Activated T-cell treated with anti-CD3 and anti-CD28 coated beads for 1 hour (primary cell): Measurements from ENCODE around the gene KLHL1.
"Not testable (repeated sequence)": the region's sequence is repeated elsewhere in the genome, so short reads cannot be mapped to it uniquely, and the experiment has no call there.

Experiments used
- DNase-seq: peaks from one replicate; pipeline ENCODE4 v3.0.0-alpha.2; 2020; ENCODE audit warnings: low read depth

Gene KLHL1, protein sequence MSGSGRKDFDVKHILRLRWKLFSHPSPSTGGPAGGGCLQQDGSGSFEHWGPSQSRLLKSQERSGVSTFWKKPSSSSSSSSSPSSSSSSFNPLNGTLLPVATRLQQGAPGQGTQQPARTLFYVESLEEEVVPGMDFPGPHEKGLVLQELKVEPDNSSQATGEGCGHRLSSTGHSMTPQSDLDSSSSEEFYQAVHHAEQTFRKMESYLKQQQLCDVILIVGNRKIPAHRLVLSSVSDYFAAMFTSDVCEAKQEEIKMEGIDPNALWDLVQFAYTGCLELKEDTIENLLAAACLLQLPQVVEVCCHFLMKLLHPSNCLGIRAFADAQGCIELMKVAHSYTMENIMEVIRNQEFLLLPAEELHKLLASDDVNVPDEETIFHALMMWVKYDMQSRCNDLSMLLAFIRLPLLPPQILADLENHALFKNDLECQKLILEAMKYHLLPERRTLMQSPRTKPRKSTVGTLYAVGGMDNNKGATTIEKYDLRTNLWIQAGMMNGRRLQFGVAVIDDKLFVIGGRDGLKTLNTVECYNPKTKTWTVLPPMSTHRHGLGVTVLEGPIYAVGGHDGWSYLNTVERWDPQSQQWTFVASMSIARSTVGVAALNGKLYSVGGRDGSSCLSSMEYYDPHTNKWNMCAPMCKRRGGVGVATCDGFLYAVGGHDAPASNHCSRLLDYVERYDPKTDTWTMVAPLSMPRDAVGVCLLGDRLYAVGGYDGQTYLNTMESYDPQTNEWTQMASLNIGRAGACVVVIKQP

DNA sequence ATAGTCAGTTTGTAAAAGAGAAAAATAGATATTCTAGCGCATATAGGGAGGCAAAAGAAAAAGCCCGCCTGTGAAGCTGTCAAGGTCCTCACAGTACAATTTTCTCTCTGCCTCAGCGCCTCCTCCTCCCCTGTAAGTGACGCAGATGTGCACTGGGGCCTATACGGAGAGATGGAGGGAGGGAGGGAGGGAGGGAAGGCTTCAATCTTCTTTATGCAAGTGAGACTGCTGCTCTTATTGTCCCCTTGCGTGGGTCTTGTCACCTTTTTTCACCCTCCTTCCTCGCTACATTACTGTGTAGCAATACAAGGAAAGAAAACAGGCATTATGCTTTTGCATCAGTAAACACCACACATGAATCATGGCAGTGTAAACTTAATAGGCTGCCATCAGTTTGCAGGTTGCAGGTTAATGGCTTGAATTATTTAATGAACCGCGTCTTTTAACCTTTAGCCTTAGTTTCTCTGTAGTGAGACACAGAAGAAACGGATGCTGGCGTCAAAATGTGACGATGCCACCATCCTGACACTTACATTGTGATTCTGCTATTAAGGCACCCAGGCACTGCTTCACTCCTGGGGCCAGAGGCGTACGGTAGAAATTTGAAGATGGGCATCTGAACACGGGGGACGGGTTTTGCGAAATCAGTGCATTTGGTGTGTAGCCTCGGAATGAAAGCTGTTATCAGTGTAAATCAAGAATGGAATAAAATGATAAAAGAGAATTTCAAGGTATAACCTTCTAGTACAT is at the start of gene KLHL1:
KLHL1 (minus strand) TSS at position 97 of the 750 bp plus-strand sequence. CDS start 753 bp downstream, outside the sequence.
- DNase-seq = no peak

DNA sequence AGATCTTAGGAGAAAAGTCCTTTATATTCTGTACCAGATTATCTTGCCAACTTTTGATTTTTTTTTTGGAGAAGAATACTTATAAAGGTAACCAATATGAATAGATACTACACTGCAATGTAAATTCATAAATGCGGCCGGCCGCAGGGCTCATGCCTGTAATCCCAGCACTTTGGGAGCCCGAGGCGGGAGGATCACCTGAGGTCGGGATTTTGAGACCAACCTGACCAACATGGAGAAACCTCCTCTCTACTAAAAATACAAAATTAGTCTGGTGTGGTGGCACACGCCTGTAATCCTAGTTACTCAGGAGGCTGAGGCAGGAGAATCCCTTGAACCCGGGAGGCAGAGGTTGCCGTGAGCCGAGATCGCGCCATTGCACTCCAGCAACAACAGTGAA is 34.4 kb upstream of the KLHL1 start:
- not testable (repeated sequence) for DNase-seq

DNA sequence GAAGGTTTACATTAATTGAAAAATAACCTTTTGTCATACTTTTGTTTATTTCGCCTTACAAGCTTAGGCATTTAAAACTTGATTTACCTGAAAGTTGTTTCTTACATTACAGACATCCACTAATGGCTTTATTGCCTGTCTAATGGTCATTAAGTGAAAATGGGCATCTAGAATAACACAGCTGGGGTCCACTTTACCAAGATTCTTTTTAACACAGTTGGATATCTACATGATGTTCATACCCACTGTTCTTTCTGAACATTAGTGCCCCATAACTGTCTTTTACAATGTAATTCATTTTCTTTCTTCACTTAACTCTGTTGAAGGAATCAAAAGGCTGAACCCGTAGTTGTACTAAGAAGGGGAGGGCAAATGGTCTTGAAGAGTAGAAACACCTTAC is 19.8 kb upstream of the KLHL1 start:
- no peak for DNase-seq

DNA sequence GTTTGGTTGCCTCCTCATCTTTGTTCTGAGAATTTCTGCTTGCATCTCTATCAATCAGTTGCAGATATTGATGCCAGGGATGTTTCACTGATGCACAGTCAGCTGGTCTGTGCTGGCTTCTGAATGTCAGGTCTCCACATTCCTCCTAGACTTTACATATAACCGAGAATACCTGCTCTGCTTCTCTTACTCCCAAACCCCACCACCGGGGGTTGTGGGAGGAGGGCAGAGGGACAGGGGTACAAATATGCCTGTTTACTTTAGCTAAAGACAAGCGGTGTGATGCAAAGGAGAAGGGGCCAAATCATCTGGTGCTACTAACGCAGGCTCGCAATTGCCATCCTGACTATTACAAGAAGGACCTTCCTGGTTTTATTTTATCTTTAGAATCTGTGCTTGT is 17.4 kb upstream of the KLHL1 start:
- DNase-seq = no peak

DNA sequence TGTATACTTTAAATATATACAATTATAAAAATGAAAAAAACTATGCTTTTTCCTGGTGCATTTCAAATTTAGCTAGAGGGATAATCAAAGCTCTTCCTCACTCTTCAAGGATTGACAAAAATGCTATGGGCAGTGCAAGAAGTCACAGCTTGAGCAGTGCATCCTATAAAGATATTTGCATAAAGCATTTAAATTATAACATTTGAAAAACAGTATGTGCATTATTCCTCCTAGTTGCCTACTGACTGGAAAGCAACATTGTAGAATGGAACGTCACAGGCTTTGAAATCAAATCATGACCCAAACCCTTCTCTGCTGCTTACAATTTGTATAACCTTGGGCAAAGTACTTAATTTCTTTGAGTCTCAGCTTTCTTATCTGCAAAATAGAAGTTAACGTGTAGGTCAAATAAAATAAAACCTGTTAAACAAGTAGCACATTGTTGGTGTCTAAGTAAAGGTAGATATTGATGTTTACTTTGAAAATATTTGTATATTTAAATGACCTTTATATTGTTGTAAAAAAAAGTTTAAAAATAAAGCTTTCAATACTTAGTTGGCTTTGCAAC is 9.2 kb upstream of the KLHL1 start:
- no peak for DNase-seq

GRCh38 chr13:70107498-70108281 is 562 bp downstream of the KLHL1 start, which contains the start of gene ATXN8OS:
Gene ATXN8OS, plus strand, starts transcription at chr13:70107826.
- DNase-seq = no peak

DNA sequence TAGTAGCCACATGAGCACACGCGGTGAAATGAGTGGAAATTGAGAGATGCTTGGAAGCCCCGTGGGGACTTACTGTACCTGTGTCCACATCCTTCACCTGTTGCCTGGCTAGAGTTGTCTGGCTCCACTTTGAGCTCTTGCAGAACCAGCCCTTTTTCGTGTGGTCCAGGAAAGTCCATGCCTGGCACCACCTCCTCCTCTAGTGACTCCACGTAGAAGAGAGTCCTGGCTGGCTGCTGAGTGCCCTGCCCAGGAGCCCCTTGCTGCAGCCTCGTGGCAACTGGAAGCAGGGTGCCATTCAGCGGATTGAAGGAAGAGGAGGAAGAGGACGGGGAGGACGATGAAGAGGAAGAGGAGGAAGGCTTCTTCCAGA is 1.1 kb downstream of the KLHL1 start:
- DNase-seq = no peak

DNA sequence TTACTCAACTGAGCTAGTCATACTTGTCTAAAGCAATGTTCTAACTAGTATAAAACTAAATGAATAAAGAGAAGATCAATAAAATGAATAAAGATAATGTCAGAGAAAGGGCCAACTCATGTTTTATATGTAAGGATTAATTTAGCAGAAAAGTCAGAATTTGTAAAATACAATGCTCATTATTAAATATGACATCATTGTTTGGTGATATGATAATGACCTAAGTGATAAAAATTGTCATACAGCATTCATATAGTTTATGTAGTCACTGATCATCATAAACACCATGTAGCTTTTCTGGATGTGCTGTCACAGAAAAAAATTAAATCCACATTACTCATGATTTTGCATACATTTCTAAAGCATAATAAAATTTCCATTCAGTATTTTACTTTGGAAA is 3.8 kb downstream of the KLHL1 start:
- no peak for DNase-seq

DNA sequence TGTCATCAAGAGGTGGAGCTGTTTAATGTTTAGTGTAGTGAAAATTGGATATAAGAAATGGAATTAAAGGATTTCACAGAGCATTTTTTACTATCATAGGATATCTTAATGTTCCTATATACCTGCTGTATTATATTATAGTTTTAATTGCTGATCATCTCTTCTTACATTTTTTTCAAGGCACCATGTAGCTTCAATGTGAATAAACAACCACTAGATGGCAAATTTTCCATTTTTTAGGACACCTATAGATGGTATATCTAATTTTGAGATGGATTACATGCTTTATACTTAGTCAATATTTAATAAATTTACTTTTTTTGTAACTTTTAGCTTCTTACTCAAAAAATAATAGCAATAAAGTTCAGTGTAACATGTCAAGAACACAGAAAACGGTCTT is 9.6 kb downstream of the KLHL1 start:
- DNase-seq = no peak

DNA sequence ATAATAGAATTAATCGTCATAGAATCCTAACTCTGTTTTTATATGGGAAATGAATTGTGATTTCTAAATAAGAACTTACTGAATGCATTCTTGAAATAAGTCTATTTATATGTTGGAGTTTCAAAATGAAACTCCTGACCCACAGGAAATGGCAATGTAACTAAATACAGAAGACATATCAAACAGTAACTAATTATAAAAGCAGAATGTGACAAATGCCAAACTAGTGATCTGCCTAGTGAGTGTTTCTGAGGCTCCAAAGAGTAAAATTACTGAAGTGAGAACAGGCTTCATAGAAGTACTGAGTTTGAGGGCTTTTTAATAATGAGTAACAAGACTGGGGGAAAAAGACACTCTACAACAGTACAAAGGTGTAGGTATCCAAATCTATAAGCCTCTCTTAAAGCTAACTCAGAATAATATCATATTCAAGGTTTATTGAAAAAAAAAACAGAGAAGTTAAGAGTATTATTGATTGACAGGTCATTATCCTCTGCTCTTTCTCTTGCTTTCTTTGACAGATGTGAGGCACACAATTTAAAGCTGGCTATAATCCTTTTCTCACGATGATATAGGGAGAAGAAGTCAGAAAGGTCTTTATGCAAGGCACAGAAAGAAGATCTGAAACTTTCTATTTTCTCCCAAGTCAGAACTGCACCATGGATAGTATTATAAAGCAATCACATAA is 18.1 kb downstream of the KLHL1 start:
- DNase-seq = no peak

- DNase-seq = no peak
Measured at GRCh38 chr13:70088926-70089325, 19.3 kb downstream of the KLHL1 start.

DNA sequence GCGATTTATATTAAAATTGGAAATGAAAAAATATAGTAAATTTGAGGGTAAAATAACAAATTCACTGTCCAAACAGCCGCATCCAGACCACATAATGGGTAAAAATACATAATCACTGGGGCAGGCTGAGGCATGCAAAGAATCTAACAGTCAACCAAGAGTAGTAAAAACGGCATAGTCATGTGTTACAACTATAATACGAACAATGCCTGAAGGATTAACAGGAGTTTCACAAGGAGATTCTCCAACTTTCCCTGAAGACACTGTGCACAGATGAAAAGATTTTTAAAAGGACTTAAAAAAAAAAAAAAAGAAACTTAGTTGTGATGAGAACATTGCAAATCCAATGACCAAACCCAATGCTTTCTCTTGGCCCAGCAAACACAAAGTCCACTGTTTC is 21.0 kb downstream of the KLHL1 start:
- no peak for DNase-seq

DNA sequence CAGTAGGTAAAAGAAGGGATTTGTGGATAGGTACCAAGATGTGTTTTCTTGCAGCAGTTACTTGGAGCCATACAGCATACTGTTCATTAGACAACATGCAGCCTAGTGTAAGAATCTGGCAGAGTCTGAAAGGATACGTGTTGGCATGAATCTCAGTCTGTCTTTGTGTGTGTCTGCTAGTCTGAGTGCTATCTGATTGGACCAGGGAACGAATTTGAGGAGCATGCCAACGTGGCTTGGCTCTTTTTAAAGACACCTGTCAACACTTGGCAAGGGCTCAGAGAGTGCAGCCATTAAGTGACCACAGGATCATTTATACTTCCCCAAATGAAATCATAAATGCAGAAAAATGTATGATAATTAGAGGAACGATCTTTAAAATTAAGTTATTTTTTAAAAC is 28.2 kb downstream of the KLHL1 start:
- DNase-seq = no peak

DNA sequence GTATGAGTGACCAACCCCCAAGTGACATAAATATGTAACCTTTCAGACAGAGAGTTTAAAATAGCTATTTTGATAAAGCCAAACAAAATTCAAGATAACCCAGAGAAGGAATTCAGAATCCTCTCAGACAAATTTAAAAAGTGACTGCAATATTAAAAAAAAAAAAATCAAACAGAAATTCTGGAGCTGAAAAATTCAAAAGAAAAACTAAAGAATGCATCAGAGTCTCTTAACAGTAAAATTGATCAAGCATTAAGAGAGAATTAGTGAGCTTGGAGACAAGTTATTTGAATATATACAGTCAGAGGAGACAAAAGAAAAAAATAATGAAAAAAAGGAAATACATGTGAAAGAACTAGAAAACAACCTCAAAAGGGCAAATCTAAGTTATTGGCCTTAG is 53.7 kb downstream of the KLHL1 start:
- DNase-seq = no peak

GRCh38 chr13:70051531-70051930 is 56.7 kb downstream of the KLHL1 start:
- DNase-seq = no peak

DNA sequence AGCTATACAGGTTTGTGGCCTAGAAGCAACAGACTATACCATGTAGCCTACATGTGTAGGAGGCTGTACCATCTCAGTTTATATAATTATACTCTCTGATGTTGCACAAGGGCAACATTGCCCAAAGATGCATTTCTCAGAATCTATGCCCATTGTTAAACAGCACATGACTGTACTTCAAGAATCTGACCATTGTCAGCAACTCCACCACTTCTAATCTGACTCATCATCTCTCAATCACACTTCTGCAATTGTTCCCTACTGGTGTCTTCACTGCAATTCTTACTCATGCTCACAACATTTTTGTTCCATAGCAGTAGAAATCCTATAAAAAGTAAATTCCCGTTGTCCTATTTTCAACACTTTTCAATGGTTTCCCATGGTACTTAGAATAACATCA is 64.6 kb downstream of the KLHL1 start:
- DNase-seq = no peak

DNA sequence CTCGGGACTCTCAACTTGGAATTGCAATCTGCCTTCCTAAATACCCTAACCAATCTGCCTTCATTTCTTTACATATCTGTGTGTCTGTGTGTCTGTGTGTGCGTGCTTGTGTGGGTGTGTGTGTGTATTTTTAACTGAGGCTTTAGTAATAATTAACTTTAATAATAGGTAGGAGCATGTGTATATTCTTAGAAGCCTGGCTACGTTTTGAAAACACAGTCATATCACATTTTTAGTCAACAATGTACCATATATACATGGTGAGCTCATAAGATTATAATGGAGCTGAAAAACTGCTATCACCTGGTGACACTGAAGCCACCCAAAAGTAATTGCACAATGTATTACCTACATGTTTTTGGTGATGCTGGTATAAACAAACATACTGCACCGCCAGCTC is 66.1 kb downstream of the KLHL1 start:
- DNase-seq = no peak

GRCh38 chr13:70034286-70034685 is 74.0 kb downstream of the KLHL1 start:
- no peak for DNase-seq

GRCh38 chr13:70027551-70027950 is 80.7 kb downstream of the KLHL1 start:
- no peak for DNase-seq

- no peak for DNase-seq
Measured at GRCh38 chr13:70023516-70023915, 84.7 kb downstream of the KLHL1 start.

- no peak for DNase-seq
Measured at GRCh38 chr13:70022646-70023045, 85.6 kb downstream of the KLHL1 start.
